Stomach (tissue), 9 donors: ENCODE results near the gene ASS1. TPM values are rescaled to one million over a fixed set of nuclear protein-coding genes. Genes with fewer than 3 reads are reported as not detected.

Experiments
- DNase-seq, 2 donors: peaks; one replicate each; pipeline versions ENCODE4 v3.0.0 to v3.0.0-alpha.2; 2013 to 2019
- H3K27ac ChIP-seq, 5 donors: fragments of 200-600 bp in 4 of 5; sonication (generic) in 4 of 5; one replicate each; pipeline ENCODE4 v1.5.1; 2013 to 2019; ENCODE audit warnings: mild to moderate bottlenecking in 1 of 5, moderate library complexity in 1 of 5
- H3K27me3 ChIP-seq, 3 donors: fragments of 200-600 bp; sonication (generic); one replicate each; pipeline ENCODE4 v1.5.1; 2017 to 2019; ENCODE audit warnings: mixed run types in 1 of 3
- H3K36me3 ChIP-seq, 4 donors: fragments of 200-600 bp; sonication (generic); 1 replicate in 3 of 4; 2 replicates in 1 of 4; pipeline ENCODE4 v1.5.1; 2016 to 2019
- H3K4me1 ChIP-seq, 4 donors: fragments of 200-600 bp; sonication (generic); one replicate each; pipeline ENCODE4 v1.5.1; 2016 to 2019
- H3K4me3 ChIP-seq, 4 donors: fragments of 200-600 bp; sonication (generic) in 3 of 4; one replicate each; pipeline ENCODE4 v1.5.1; 2016 to 2019; ENCODE audit warnings: mild to moderate bottlenecking in 1 of 4
- H3K9me3 ChIP-seq, 4 donors: fragments of 200-600 bp; sonication (generic); one replicate each; pipeline ENCODE4 v1.5.1; 2016 to 2019
- EP300 ChIP-seq: sonication (generic); formaldehyde crosslinking; IDR thresholded peaks from one replicate; pipeline ENCODE4 v1.6.1; 2017; ENCODE audit warnings: antibody characterized with exemption
- POLR2A ChIP-seq, 4 donors: fragments of 450-650 bp; IDR thresholded peaks; one replicate each; pipeline ENCODE4 v1.6.1; 2016; ENCODE audit warnings: antibody characterized with exemption in 4 of 4, control low read depth in 2 of 4, mild to moderate bottlenecking in 1 of 4, moderate library complexity in 1 of 4
- POLR2AphosphoS5 ChIP-seq, 3 donors: sonication (generic); formaldehyde crosslinking; IDR thresholded peaks; one replicate each; pipeline ENCODE4 v1.6.1; 2016; ENCODE audit warnings: antibody characterized with exemption in 3 of 3
- WGBS, 5 donors: extraction: QIAGEN DNeasy Blood & Tissue Kit in 3 of 5; methylation state at CpG; one replicate each; pipeline versions ENCODE4 v1.1.5 to v1.1.7; 2013 to 2018; 5-methylcytosine and 5-hydroxymethylcytosine counted together
- intact Hi-C: fragments of 100-400 bp; cut with DNase I; formaldehyde crosslinking; loops from one replicate; pipeline ENCODE4 v1.15.1; 2023; ENCODE audit warnings: low total_unique reads
- polyA plus RNA-seq, 3 donors: library from polyadenylated mRNA; stranded (reverse); fragments of 200-250 nt; gene quantifications; one replicate each; pipeline ENCODE4 v1.2.3, GENCODE V29; 2013
- total RNA-seq, 5 donors: library from RNA; depleted of rRNA; stranded (reverse); fragments of >200 nt; gene quantifications; one replicate each; pipeline versions ENCODE4 v1.1.0 to v1.2.3, GENCODE V29; 2014 to 2016
- TF ChIP-seq, protein P1 (sequence below), 7 experiments: fragments of 450-650 bp in 4 of 7; fragments of 200-600 bp in 3 of 7; sonication (generic) in 3 of 7; IDR thresholded peaks; one replicate each; pipeline ENCODE4 v1.5.1; 2016 to 2019; ENCODE audit warnings: antibody characterized with exemption in 7 of 7, control low read depth in 2 of 7, mild to moderate bottlenecking in 1 of 7
- donor health status: healthy with polysubstance abuse.
- donor health status: Bipolar disorder and iron deficiency.
- donor health status: healthy.

ASS1 gene
- total and polyA plus RNA-seq, 8 donors = 9.8 to 147 (median 60.1) TPM

DNA sequence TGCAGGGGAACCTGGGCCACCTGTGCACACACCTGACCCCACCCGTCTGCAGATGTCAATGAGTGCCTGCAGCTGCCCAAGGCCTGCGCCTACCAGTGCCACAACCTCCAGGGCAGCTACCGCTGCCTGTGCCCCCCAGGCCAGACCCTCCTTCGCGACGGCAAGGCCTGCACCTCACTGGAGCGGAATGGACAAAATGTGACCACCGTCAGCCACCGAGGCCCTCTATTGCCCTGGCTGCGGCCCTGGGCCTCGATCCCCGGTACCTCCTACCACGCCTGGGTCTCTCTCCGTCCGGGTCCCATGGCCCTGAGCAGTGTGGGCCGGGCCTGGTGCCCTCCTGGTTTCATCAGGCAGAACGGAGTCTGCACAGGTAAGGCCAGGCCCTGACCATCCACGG lies 14.5 kb upstream of the ASS1 start:
- 93 to 98% (median 97%) methylated on average over 16 to 18 of the region's 18 CpGs for WGBS, 5 donors
- DNase-seq = no peak
- no peak overlapping the region for H3K27ac ChIP-seq
- intact Hi-C loops = no loop called here
- TF ChIP-seq EP300 (no peak), POLR2A (IDR thresholded peaks at IDR 0.05) (no peak)
- TF ChIP-seq, protein P1, sequence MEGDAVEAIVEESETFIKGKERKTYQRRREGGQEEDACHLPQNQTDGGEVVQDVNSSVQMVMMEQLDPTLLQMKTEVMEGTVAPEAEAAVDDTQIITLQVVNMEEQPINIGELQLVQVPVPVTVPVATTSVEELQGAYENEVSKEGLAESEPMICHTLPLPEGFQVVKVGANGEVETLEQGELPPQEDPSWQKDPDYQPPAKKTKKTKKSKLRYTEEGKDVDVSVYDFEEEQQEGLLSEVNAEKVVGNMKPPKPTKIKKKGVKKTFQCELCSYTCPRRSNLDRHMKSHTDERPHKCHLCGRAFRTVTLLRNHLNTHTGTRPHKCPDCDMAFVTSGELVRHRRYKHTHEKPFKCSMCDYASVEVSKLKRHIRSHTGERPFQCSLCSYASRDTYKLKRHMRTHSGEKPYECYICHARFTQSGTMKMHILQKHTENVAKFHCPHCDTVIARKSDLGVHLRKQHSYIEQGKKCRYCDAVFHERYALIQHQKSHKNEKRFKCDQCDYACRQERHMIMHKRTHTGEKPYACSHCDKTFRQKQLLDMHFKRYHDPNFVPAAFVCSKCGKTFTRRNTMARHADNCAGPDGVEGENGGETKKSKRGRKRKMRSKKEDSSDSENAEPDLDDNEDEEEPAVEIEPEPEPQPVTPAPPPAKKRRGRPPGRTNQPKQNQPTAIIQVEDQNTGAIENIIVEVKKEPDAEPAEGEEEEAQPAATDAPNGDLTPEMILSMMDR (IDR thresholded peaks at IDR 0.05) = no peak
- H3K27me3 ChIP-seq = peaks cover 0 to 57% (median 19%) of the 10 kb centered on the region in 3 donors
- no peaks in the 10 kb centered on the region for H3K36me3 ChIP-seq
- no peak overlapping the region for H3K4me3 ChIP-seq
- H3K9me3 ChIP-seq = peaks cover 0 to 19% (median 13%) of the 10 kb centered on the region in 4 donors
- H3K4me1 ChIP-seq = peaks cover 5 to 14% (median 10%) of the 10 kb centered on the region in 4 donors

DNA sequence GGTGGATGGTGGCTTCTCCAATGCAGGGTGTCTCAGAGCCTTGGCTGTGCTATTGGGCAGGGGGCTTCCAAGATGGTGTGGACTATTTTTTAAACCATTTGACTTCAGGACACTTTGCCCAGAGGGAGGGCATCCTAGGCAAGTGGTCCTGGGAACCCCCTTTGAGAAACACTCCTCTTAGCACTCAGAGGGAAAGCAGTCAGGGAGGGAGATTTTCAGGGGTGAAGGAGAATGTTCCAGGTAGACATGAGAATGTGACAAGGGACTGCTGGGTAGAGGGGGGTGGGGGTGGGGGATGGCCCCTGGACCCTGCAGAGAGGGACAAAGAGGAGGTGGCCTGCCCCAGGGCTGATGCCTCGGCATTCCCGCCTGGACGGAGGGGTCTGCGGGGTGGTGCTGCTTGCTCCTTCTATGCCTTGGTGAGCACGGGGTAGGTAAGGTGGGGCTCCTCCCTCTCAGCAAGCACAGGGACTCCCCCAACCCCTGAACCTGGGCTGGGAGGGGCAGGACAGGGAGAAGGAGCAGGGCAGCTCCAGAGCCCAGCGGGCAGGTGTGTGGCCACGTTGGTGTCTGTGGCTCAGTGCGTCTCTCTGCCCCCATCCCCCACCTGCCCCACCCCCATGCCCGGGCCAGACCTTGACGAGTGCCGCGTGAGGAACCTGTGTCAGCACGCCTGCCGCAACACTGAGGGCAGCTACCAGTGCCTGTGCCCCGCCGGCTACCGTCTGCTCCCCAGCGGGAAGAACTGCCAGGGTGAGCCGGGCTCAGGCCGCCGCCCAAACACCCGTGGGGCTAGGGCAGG lies 13.8 kb upstream of the ASS1 start:
- intact Hi-C loops = no loop called here
- peaks cover 5 to 14% (median 10%) of the 10 kb centered on the region in 4 donors for H3K4me1 ChIP-seq
- H3K27me3 ChIP-seq = peaks cover 0 to 56% (median 19%) of the 10 kb centered on the region in 3 donors
- TF ChIP-seq EP300 = no peak
- no peak for TF ChIP-seq POLR2A (IDR thresholded peaks at IDR 0.05)
- H3K27ac ChIP-seq = no peak overlapping the region
- no peak for DNase-seq
- 89 to 97% (median 93%) methylated on average over 8 to 22 of the region's 22 CpGs for WGBS, 5 donors
- H3K4me3 ChIP-seq = no peak overlapping the region
- no peaks in the 10 kb centered on the region for H3K36me3 ChIP-seq
- H3K9me3 ChIP-seq = peaks cover 0 to 19% (median 13%) of the 10 kb centered on the region in 4 donors

DNA sequence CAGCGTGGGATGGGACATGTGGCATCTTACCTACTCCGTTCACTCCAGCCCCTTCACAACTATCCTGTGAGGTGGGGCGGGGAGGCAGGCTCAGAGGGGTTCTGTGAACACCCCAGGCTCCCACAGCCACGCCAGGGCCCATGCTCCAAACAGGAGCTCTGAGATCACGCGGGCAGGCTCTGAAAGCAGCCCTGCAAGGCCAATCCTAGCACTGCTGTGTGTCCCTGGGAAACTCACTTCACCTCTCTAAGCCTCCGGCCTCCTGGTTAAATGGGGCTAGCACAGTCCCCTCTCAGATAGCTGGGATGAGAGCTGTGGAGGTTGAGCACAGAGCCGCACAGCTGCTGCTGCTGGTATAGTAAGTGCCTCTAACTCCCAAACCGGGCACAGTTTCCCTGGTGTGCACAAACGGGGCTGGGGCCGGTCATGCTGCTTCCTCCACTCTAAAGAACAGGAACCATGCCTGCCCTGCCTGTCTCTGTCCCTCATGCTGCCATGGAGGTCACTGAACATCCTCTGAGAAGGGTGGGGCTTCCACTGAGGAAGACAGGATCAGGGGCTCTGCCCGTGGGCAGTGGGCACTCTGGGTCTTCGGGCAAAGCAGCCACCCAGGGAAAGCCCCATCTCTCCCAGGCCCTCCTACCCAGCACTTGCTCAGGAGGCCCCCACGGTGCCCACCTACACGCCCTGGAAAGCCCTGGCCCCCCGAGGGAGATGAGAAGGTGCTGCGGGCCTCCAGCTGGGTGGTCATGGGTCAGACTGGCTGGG lies 13.0 kb upstream of the ASS1 start:
- WGBS, 5 donors = 78 to 97% (median 84%) methylated on average over 14 to 17 of the region's 17 CpGs
- H3K4me3 ChIP-seq = no peak overlapping the region
- no peaks in the 10 kb centered on the region for H3K36me3 ChIP-seq
- intact Hi-C loops = no loop called here
- H3K27me3 ChIP-seq = peaks cover 0 to 64% (median 19%) of the 10 kb centered on the region in 3 donors
- H3K4me1 ChIP-seq = peaks cover 5 to 14% (median 10%) of the 10 kb centered on the region in 4 donors
- no peak overlapping the region for H3K27ac ChIP-seq
- H3K9me3 ChIP-seq = peaks cover 0 to 19% (median 13%) of the 10 kb centered on the region in 4 donors
- TF ChIP-seq POLR2AphosphoS5 (IDR thresholded peaks at IDR 0.05) (no peak), POLR2A (IDR thresholded peaks at IDR 0.05) (no peak), EP300 (no peak)
- TF ChIP-seq, protein P1 (IDR thresholded peaks at IDR 0.05) = no peak
- DNase-seq = no peak

DNA sequence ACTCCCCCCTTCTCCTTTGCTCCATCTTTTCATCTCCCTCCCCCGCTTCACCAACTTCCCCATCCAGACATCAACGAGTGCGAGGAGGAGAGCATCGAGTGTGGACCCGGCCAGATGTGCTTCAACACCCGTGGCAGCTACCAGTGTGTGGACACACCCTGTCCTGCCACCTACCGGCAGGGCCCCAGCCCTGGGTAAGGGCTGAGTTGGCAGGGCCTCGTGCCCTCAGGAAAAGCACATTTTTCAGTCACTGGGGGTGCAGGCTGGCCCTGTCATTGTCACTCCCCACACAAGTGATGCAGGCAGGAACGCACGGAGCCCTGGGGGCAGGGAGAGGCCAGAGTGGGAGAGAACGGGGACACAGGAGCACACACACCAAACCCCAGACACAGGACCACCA lies 12.4 kb upstream of the ASS1 start:
- Histone ChIP-seq H3K4me3 (no peak overlapping the region), H3K9me3 (peaks cover 0 to 19% (median 13%) of the 10 kb centered on the region in 4 donors), H3K4me1 (peaks cover 5 to 14% (median 10%) of the 10 kb centered on the region in 4 donors), H3K27me3 (peaks cover 0 to 63% (median 19%) of the 10 kb centered on the region in 3 donors), H3K27ac (no peak overlapping the region), H3K36me3 (no peaks in the 10 kb centered on the region)
- no peak for DNase-seq
- TF ChIP-seq POLR2AphosphoS5 (IDR thresholded peaks at IDR 0.05) (no peak), EP300 (no peak), POLR2A (IDR thresholded peaks at IDR 0.05) (no peak)
- TF ChIP-seq, protein P1 (IDR thresholded peaks at IDR 0.05) = no peak
- 51 to 70% (median 65%) methylated on average over 6 to 11 of the region's 11 CpGs for WGBS, 5 donors
- intact Hi-C loops = no loop called here
